Measurements from ENCODE around the gene HHAT.

The HHAT gene

DNA sequence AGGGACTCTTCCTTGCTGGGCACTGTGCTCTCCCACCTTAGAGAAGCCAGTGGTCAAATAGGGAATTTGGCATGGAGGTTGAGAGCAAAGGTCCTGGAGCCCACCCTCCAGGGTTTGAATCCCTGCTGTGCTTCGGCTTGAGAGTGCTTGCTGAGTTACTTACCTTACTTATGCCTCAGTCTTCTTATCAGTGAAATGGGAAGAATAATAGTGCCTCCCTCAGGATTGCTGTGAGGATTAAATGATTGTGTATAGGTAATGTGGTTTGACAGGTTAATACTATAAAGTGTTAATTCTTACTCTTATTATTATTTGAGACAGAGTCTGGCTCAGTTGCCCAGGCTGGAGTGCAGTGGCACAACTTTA is 79.2 kb downstream of the HHAT start:
- ChIA-PET CTCF (interaction anchor here (1.3 to 5.1 kb wide), 6 partner anchors 8 to 726 kb away, joined by 4 to 44 read pairs (median 6); partner anchors contain the start of gene KCNH1), POLR2A (no interaction called here)
- no peak for DNase-seq (ENCODE audit: extremely low spot score)
- TF ChIP-seq, protein P1, sequence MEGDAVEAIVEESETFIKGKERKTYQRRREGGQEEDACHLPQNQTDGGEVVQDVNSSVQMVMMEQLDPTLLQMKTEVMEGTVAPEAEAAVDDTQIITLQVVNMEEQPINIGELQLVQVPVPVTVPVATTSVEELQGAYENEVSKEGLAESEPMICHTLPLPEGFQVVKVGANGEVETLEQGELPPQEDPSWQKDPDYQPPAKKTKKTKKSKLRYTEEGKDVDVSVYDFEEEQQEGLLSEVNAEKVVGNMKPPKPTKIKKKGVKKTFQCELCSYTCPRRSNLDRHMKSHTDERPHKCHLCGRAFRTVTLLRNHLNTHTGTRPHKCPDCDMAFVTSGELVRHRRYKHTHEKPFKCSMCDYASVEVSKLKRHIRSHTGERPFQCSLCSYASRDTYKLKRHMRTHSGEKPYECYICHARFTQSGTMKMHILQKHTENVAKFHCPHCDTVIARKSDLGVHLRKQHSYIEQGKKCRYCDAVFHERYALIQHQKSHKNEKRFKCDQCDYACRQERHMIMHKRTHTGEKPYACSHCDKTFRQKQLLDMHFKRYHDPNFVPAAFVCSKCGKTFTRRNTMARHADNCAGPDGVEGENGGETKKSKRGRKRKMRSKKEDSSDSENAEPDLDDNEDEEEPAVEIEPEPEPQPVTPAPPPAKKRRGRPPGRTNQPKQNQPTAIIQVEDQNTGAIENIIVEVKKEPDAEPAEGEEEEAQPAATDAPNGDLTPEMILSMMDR (IDR thresholded peaks at IDR 0.05; ENCODE audit: control extremely low read depth, extremely low read depth, low read depth, missing control alignments), result no peak

DNA sequence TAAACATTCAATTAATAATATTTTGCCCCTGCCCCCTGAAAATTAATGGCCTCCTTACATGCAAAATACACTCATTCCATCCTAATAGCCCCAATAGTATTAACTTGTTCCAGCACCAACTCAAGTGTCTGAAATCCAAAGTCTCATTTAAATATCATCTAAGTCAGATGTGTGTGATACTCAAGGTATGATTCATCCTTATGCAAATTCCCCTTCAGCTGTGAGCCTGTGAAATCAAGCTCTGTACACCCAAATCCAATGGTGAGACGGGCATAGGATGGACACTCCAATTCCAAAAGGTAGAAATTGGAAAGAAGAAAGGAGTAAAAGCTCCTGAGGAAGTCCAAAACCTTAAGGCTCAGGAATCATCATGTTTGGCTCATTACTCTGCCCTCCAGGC is 83.5 kb downstream of the HHAT start:
- no peak for DNase-seq (ENCODE audit: extremely low spot score)
- ChIA-PET POLR2A (no interaction called here), CTCF (interaction anchor here (0.6 to 1.9 kb wide), 2 partner anchors 29 to 723 kb away, joined by 3 to 5 read pairs; no protein-coding TSS in a partner anchor)
- TF ChIP-seq, protein P1 (IDR thresholded peaks at IDR 0.05; ENCODE audit: control extremely low read depth, extremely low read depth, low read depth, missing control alignments), result no peak

DNA sequence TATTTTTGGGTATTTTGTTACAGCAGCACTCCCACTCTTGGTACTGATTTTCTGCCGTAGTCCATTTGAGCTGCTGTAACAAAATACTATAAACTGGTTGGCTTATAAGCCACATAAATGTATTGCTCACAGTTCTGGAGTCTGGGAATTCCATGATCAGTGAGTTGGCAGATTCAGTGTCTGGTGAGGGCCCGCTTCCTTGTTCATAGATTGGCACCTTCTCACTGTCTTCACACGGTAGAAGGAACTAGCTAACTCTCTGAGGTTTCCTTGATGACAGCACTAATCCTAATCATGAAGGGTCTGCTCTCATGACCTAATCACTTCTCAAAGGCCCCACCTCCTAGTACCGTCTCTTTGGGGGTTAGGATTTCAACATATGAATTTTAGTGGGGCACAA is 85.2 kb downstream of the HHAT start:
- ChIA-PET CTCF (interaction anchor here (0.8 to 1.4 kb wide), 4 partner anchors 9 to 39 kb away, joined by 3 to 6 read pairs (median 4); no protein-coding TSS in a partner anchor), POLR2A (no interaction called here)
- TF ChIP-seq, protein P1 (IDR thresholded peaks at IDR 0.05; ENCODE audit: control extremely low read depth, extremely low read depth, low read depth, missing control alignments), result no peak
- no peak for DNase-seq (ENCODE audit: extremely low spot score)

DNA sequence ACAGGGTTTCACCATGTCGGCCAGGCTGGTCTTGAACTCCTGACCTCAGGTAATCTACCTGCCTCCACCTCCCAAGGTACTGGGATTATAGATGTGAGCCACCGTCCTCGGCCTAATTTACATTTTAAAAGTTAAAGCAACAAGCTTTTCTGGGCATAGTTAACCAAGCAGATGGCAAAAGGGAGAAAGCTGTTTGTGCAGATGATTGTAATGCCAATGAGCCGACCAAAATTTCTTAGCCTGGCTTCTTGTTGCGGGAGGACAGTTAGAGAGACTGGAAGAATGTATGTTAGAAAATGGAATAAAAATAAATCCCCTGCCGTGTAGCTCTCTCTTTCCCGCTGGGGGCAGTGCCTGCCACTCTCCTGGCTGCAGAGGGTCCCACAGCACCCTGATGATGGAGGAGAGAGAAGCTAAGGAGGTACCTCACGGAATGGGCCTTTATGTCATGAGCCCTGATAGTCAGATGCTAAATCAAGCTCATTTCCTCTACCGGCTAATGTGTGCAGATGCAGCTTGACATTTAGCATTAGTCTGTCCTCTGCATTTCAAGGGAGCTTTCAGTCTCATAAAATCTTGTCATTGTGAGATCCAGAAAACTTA is 87.2 kb downstream of the HHAT start:
- POLR2A ChIA-PET, result no interaction called here
- TF ChIP-seq, protein P1 (IDR thresholded peaks at IDR 0.05; ENCODE audit: control extremely low read depth, extremely low read depth, low read depth, missing control alignments), result no peak
- DNase-seq (ENCODE audit: extremely low spot score), result no peak
- CTCF ChIA-PET, result interaction anchor here (0.8 to 5.3 kb wide), 5 partner anchors 8 to 25 kb away, joined by 3 to 44 read pairs (median 5); no protein-coding TSS in a partner anchor

DNA sequence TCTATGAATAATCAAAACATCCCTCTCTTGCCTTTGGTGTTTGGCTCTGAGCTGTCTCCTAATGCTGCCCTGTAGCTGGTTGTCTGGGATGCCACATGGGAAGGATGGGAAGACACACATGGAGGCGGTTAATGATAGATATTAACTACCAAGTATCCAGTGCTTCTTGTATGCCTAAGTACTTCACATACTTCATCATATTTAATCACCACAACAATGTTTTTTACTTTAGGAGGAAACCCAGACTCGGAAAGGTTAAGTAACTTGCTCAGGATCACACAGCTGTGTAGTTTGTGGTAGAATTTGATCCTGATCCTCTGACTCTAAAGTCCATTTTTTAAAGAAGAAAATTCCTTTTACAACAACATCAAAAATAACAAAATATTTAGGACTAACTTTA is 88.0 kb downstream of the HHAT start:
- ChIA-PET CTCF (interaction anchor here (1.6 to 5.3 kb wide), 4 partner anchors 9 to 17 kb away, joined by 4 to 44 read pairs (median 8); no protein-coding TSS in a partner anchor), POLR2A (no interaction called here)
- TF ChIP-seq, protein P1 (IDR thresholded peaks at IDR 0.05; ENCODE audit: control extremely low read depth, extremely low read depth, low read depth, missing control alignments), result no peak
- DNase-seq (ENCODE audit: extremely low spot score), result no peak

DNA sequence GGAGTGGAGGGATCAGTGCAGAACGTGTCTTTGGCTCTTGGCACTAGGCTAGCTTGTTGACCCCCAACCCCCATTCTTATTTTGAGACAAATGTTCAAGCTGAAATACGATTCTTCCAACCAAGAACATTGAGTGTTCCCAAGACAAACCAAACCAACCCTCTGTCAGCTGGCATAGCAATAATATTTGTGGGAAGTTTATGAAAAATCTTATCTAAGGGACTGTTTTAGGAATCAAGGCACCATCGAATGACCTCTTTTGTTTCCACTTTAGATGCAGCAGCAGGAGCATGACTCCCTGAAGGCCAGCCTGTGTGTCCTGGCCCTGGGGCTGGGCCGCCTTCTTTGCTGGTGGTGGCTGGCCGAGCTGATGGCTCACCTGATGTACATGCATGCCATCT is 89.2 kb downstream of the HHAT start:
- TF ChIP-seq, protein P1 (IDR thresholded peaks at IDR 0.05; ENCODE audit: control extremely low read depth, extremely low read depth, low read depth, missing control alignments), result no peak
- DNase-seq (ENCODE audit: extremely low spot score), result no peak
- ChIA-PET CTCF (interaction anchor here (1.6 to 5.3 kb wide), 3 partner anchors 10 to 16 kb away, joined by 4 to 44 read pairs (median 11); no protein-coding TSS in a partner anchor), POLR2A (no interaction called here)

Measured in GM10248 (cell line).